ENCODE data around the gene RPL37A. TPM values are rescaled to one million over a fixed set of nuclear protein-coding genes. Genes with fewer than 3 reads are reported as not detected.

RPL37A gene
- total RNA-seq, 4 donors from 2014 or later: 1,246 to 1,858 (median 1,428) TPM

GRCh38 chr2:216501854-216502253 lies 3.2 kb downstream of the RPL37A start:
- no peak for TF ChIP-seq POLR2A (IDR thresholded peaks at IDR 0.05)
- no peak for TF ChIP-seq CTCF (IDR thresholded peaks at IDR 0.05)
- Histone ChIP-seq H3K27ac (no peak overlapping the region), H3K36me3 (peaks cover 5 to 65% (median 29%) of the 10 kb centered on the region in 3 donors)

GRCh38 chr2:216502381-216503158 lies 3.9 kb downstream of the RPL37A start:
- 74 to 75% methylated on average over 7 of the region's 7 CpGs for whole genome bisulfite sequencing, 2 donors
- Histone ChIP-seq H3K27me3 (no peaks in the 10 kb centered on the region), H3K36me3 (peaks cover 5 to 65% (median 29%) of the 10 kb centered on the region in 3 donors), H3K9me3 (no peaks in the 10 kb centered on the region), H3K27ac (no peak overlapping the region), H3K4me3 (no peak overlapping the region), H3K4me1 (peaks cover 22 to 51% (median 30%) of the 10 kb centered on the region in 3 donors)
- intact Hi-C loops (cut with DNase I): no loop called here
- TF ChIP-seq POLR2A (IDR thresholded peaks at IDR 0.05): no peak
- TF ChIP-seq CTCF (IDR thresholded peaks at IDR 0.05): no peak
- no peak for DNase-seq

More at GRCh38 chr2:216501854-216502253, 3.2 kb downstream of the RPL37A start:
- H3K4me3 ChIP-seq: no peak overlapping the region
- intact Hi-C loops (cut with DNase I): no loop called here
- H3K4me1 ChIP-seq: peaks cover 24 to 55% (median 32%) of the 10 kb centered on the region in 3 donors
- H3K27me3 ChIP-seq: no peaks in the 10 kb centered on the region
- no peaks in the 10 kb centered on the region for H3K9me3 ChIP-seq
- DNase-seq: no peak
- 71 to 76% methylated on average over 5 to 8 of the region's 8 CpGs for WGBS, 2 donors

GRCh38 chr2:216503159-216503629 lies 4.5 kb downstream of the RPL37A start:
- Histone ChIP-seq H3K4me1 (peaks cover 16 to 45% (median 24%) of the 10 kb centered on the region in 3 donors), H3K27me3 (no peaks in the 10 kb centered on the region), H3K36me3 (peaks cover 5 to 65% (median 29%) of the 10 kb centered on the region in 3 donors), H3K27ac (no peak overlapping the region), H3K9me3 (no peaks in the 10 kb centered on the region), H3K4me3 (no peak overlapping the region)
- intact Hi-C loops (cut with DNase I): no loop called here
- DNase-seq: no peak
- WGBS, 2 donors: 92 to 94% methylated on average over 6 of the region's 6 CpGs
- TF ChIP-seq POLR2A (IDR thresholded peaks at IDR 0.05) (no peak), CTCF (IDR thresholded peaks at IDR 0.05) (no peak)

- no peaks in the 10 kb centered on the region for H3K9me3 ChIP-seq
- H3K27me3 ChIP-seq: no peaks in the 10 kb centered on the region
- H3K36me3 ChIP-seq: peaks cover 5 to 65% (median 29%) of the 10 kb centered on the region in 3 donors
- DNase-seq: no peak
- 55 to 71% methylated on average over 5 of the region's 5 CpGs for WGBS, 2 donors
- intact Hi-C loops (cut with DNase I): no loop called here
- no peak for TF ChIP-seq POLR2A (IDR thresholded peaks at IDR 0.05)
- no peak for TF ChIP-seq CTCF (IDR thresholded peaks at IDR 0.05)
- H3K4me3 ChIP-seq: no peak overlapping the region
- H3K4me1 ChIP-seq: peaks cover 15 to 41% (median 23%) of the 10 kb centered on the region in 3 donors
- no peak overlapping the region for H3K27ac ChIP-seq
These were observed 5.2 kb downstream of the RPL37A start for GRCh38 chr2:216503697-216504375.

- 60 to 73% methylated on average over 1 of the region's 1 CpG for WGBS, 2 donors
These were observed 5.7 kb downstream of the RPL37A start for GRCh38 chr2:216504376-216504762.

More at GRCh38 chr2:216504376-216504762, 5.7 kb downstream of the RPL37A start:
- no peak for TF ChIP-seq POLR2A (IDR thresholded peaks at IDR 0.05)
- no peak for TF ChIP-seq CTCF (IDR thresholded peaks at IDR 0.05)
- Histone ChIP-seq H3K27me3 (no peaks in the 10 kb centered on the region), H3K4me3 (no peak overlapping the region), H3K36me3 (peaks cover 5 to 65% (median 29%) of the 10 kb centered on the region in 3 donors), H3K27ac (no peak overlapping the region), H3K9me3 (no peaks in the 10 kb centered on the region), H3K4me1 (peaks cover 15 to 41% (median 23%) of the 10 kb centered on the region in 3 donors)
- intact Hi-C loops (cut with DNase I): no loop called here
- DNase-seq: no peak

Data from esophagus squamous epithelium (tissue), 5 donors.